ENCODE data around the gene AP1M1. TPM values are rescaled to one million over a fixed set of nuclear protein-coding genes. Genes with fewer than 3 reads are reported as not detected.

AP1M1 gene
- total and polyA plus RNA-seq, 2 of the 4 experiments (the other 2 are of a cell fraction), result 85.1 to 99.1 TPM

GRCh38 chr19:16170134-16170533 lies 27.6 kb upstream of the AP1M1 start:
- dilution Hi-C loops (cut with HindIII; ENCODE audit: low sequenced_read_pairs, unreplicated experiment), result no loop called here
- Histone ChIP-seq H2BK120ac (ENCODE audit: low read depth, low read length) (no peak overlapping the region), H3K14ac (replicated peaks; ENCODE audit: low read depth, low read length) (no peak overlapping the region), H4K20me1 (ENCODE audit: insufficient read depth, low read length) (no peaks in the 10 kb centered on the region), H3K4me3 (ENCODE audit: insufficient read depth, low read depth, low read length) (no peak overlapping the region), H3K56ac (ENCODE audit: extremely low read depth, insufficient read depth, low read length) (no peak overlapping the region), H3K9ac (ENCODE audit: low read depth, low read length) (no peak overlapping the region), H2AK5ac (ENCODE audit: low read depth, low read length) (no peak overlapping the region), H3K4me2 (ENCODE audit: low read depth, low read length) (no peak overlapping the region), H2BK15ac (ENCODE audit: low read depth, low read length) (no peak overlapping the region), H3K27ac (ENCODE audit: insufficient read depth, low read length) (no peak overlapping the region), H3K18ac (ENCODE audit: low read depth, low read length) (no peak overlapping the region), H3K27me3 (ENCODE audit: control insufficient read depth, insufficient read depth, low read length) (no peaks in the 10 kb centered on the region; the same call in 1 of the 2 replicates), H2BK5ac (ENCODE audit: low read depth, low read length, poor library complexity, severe bottlenecking) (no peak overlapping the region), H3K36me3 (ENCODE audit: control insufficient read depth, insufficient read depth, low read length) (no peaks in the 10 kb centered on the region), H4K8ac (ENCODE audit: low read depth in 2 of 2, low read length in 2 of 2) (no peak overlapping the region), H3K4ac (ENCODE audit: low read depth, low read length) (no peak overlapping the region), H2AFZ (replicated peaks; ENCODE audit: low read length, poor library complexity) (no peak overlapping the region), H3K4me1 (ENCODE audit: control insufficient read depth, insufficient read depth, low read length) (no peaks in the 10 kb centered on the region), H2AK9ac (replicated peaks; ENCODE audit: low read depth, low read length, poor library complexity) (no peak overlapping the region), H3K9me1 (ENCODE audit: insufficient read depth, low read length) (no peaks in the 10 kb centered on the region), H3K79me1 (ENCODE audit: low read depth in 1 of 2, low read length in 2 of 2) (no peaks in the 10 kb centered on the region), H3K23ac (ENCODE audit: low read depth, low read length) (no peak overlapping the region), H4K5ac (ENCODE audit: low read depth, low read length) (no peak overlapping the region), H3K9me3 (ENCODE audit: control insufficient read depth, insufficient read depth, low read length) (no peaks in the 10 kb centered on the region), H2BK20ac (ENCODE audit: low read depth, low read length) (no peak overlapping the region), H4K91ac (ENCODE audit: insufficient read depth, low read depth, low read length) (no peak overlapping the region)
- POLR2A ChIA-PET (ENCODE audit: unreplicated experiment), result interaction anchor here (0.5 kb wide), 1 partner anchor 66 kb away, joined by 21 read pairs; no protein-coding TSS in a partner anchor
- in situ Hi-C loops (cut with MboI; ENCODE audit: low sequenced_read_pairs), result no loop called here
- intact Hi-C loops (cut with micrococcal nuclease), result no loop called here
- BruUV-seq (replicated peaks), result no TSS peak
- no peak for DNase-seq
- ATAC-seq (ENCODE audit: low read depth), result no peak
- WGBS, 2 experiments (ENCODE audit: extremely low coverage in 2 of 2, insufficient read length in 1 of 2), result no CpG with 5 or more reads among the region's 1 CpG
- TF ChIP-seq CEBPB (IDR thresholded peaks at IDR 0.05; ENCODE audit: low read depth, low read length), result no peak
- no peak for TF ChIP-seq FOS (IDR thresholded peaks at IDR 0.05; ENCODE audit: low read depth, low read length)
- CTCF ChIA-PET, result no interaction called here

Measured in IMR-90 (cell line).